Glomerular visceral epithelial cell (primary cell): ENCODE data around the gene MYCBPAP.
"Not testable (repeated sequence)": the region's sequence is repeated elsewhere in the genome, so short reads cannot be mapped to it uniquely, and the experiment has no call there.

ENCODE experiments used
- DNase-seq: peaks from one replicate; pipeline ENCODE4 v3.0.0-alpha.2; 2016; ENCODE audit errors: extremely low spot score

Gene MYCBPAP

GRCh38 chr17:50472286-50472685, 36.0 kb upstream of the MYCBPAP start:
- no peak for DNase-seq

- not testable (repeated sequence) for DNase-seq
These were observed 35.5 kb upstream of the MYCBPAP start for GRCh38 chr17:50472761-50473161.

DNA sequence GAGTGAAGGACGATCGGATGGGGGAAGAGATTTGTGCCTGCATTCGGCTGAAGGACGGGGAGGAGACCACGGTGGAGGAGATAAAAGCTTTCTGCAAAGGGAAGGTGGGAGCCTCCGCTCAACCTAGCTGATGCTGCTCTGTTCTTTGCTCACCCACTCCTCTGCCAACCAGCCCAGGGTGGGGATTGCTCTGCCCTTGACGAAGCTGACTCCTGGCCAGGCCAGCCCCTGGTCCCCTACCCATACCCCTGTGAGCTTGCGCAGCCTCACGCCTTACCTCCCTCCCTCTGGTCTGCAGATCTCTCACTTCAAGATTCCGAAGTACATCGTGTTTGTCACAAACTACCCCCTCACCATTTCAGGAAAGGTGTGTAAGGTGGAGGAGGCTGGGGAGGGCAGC, 34.3 kb upstream of the MYCBPAP start:
- no peak for DNase-seq

- DNase-seq, result no peak
These were observed 33.7 kb upstream of the MYCBPAP start for GRCh38 chr17:50474523-50474922.

DNA sequence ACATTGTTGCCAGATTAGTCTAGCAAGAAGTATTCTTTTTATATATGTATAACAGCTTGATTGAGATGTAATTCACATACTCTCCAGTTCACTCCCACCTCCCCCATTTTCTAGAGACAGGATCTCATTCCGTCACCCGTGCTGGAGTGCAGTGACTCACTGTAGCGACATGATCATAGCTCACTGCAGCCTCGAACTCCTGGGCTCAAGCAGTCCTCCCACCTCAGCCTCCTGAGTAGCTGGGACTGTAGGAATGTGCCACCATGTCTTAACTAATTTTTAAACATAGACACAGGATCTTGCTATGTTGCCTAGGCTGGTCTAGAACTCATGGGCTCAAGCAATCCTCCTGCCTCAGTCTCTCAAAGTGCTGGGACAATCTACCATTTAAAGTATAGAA, 32.9 kb upstream of the MYCBPAP start:
- no peak for DNase-seq

- not testable (repeated sequence) for DNase-seq
These were observed 32.3 kb upstream of the MYCBPAP start for GRCh38 chr17:50475775-50476544.

DNA sequence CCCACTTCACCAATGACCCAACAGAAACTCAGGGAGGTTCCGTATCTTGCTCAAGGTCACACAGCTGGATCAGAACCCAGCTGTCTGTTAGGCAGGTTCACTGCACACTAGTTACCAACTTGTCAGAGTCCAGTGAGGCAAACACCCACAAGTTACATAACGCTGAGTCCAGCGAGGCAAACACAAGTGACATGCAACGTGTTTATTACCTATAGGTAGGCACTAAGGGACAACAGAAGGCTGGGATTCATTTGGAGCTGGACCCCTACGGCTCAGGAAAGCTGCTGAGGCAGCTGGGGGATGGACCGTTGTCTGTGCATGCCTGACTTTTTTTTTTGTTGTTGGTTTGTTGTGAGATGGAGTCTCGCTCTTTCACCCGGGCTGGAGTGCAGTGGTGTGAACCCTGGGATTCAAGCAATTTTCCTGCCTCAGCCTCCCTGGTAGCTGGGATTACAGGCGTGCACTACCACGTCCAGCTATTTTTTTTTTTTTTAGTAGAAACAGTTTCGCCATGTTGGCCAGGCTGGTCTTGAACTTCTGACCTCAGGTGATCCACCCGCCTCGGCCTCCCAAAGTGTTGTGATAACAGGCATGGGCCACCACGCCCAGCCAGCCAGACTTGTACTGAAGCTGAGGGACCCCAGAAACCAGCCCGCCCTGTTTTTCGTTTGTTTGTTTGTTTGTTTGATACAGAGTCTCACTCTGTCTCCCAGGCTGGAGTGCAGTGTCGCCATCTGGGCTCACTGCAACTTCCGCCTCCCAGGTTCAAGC, 31.5 kb upstream of the MYCBPAP start:
- no peak for DNase-seq

- no peak for DNase-seq
These were observed 30.3 kb upstream of the MYCBPAP start for GRCh38 chr17:50477976-50478375.

GRCh38 chr17:50478391-50479381, 29.6 kb upstream of the MYCBPAP start, which contains the start of gene RSAD1:
Gene RSAD1 (plus strand): TSS chr17:50478860. CDS start chr17:50478885, 25 bp downstream.
- peak; percentile 92 for DNase-seq

GRCh38 chr17:50479522-50480141, 28.6 kb upstream of the MYCBPAP start:
- peak; percentile 82 for DNase-seq

GRCh38 chr17:50480142-50480764, 28.0 kb upstream of the MYCBPAP start:
- no peak for DNase-seq

DNA sequence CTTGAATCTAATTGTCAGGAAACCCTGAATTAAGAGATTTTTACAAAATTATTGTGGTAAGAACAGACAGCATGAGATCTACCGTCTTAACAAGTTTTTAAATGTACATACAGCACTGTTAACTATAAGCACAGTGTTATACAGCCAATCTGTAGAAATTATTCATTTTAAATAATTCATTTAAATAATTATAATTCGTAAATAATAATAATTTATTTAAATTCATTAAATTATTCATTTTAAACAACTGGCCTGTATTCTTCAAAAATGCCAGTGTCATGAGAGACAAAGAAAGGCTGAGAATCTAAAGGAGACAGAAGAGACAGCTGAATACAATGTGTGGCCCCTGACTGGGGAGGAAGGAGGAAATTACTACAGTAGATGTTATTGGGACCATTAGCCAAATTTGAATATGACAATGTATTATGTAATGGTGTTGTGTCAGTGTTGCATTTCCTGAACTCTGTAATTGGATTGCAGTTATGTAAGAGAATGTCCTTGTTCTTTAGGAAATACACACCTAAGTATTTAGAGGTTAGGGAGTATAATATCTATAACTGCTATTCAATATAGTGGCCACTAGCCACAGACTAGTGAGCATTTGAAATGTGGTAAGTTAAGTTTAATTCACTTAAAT, 27.3 kb upstream of the MYCBPAP start:
- no peak for DNase-seq

GRCh38 chr17:50481648-50482047, 26.6 kb upstream of the MYCBPAP start:
- DNase-seq, result no peak

DNA sequence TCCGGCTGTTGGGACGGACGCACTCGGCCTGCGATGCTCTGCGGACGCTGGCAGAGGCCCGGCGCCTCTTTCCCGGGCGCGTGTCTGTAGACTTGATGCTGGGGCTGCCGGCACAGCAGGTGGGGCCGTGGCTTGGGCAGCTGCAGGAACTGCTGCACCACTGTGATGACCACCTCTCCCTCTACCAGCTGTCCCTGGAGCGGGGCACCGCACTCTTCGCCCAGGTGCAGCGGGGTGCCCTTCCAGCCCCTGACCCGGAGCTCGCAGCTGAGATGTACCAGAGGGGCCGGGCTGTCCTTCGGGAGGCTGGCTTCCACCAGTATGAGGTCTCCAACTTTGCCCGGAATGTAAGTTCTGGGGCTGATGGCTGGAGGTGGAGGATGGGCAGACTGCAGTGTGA, 26.1 kb upstream of the MYCBPAP start:
- DNase-seq, result no peak

GRCh38 chr17:50482516-50482915, 25.7 kb upstream of the MYCBPAP start:
- DNase-seq, result peak; percentile 96

DNA sequence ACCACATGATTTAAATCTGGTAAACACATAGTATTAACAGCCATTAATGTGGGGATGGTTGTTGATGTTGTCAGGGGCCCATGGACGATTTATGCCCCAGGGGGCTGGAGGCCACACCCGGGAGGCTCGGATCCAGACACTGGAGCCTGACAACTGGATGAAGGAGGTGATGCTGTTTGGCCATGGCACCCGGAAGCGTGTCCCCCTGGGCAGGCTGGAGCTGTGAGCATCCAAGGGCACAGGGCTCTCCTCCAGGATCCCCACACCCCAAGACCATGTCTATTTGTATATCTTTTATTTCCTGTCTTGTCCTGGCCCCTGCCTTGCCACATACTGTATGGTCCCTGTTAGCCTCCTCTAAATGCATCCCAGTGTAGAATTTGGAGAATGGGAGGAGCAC, 25.0 kb upstream of the MYCBPAP start:
- DNase-seq, result no peak

- DNase-seq, result no peak
These were observed 23.7 kb upstream of the MYCBPAP start for GRCh38 chr17:50484386-50485155.

DNA sequence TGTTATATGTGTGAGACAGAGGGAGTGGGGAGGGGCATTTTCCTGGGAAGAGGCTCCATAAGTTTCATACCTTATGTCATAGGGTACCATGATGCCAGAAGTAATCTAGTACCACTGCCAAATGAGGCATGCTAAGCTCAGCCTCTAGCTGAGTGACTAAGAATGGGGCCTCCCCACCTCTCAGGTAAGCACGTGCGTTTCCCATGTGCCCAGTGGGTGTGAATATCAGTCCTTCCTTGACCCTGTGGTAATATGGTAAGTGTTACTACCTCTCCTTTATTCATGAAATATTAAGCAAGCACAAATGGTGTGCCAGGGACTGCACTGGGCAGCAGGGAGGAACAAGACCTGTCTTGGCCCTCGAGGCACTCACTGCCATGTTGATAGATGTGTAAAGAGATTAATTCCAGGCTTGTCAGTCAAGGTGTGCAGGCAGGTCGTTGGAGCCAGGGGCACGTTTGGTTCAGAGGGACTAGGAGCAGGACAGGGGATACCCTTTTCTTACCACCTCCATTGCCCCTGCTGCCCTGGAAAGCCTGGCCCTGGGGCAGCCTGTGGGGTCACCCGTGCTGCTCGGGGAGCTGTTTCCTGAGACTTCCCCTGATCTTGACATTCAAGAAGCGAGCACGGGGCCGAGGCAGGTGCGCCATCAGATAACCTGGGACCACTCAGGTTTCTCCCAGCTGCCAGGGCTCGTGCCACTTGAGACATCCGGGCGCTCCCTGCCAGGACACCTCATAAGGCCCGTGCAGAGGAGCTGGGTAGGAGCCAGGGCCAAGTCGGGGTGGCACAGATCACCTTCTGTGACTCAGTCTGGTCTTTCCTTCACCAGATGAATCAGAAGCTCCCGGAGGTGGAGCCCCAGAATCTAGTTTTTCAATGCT, 20.8 kb upstream of the MYCBPAP start:
- peak; percentile 43 for DNase-seq

GRCh38 chr17:50488880-50489279, 19.4 kb upstream of the MYCBPAP start:
- no peak for DNase-seq
